B cell (primary cell): Measurements from ENCODE around the gene GPLD1. TPM values are rescaled to one million over a fixed set of nuclear protein-coding genes. Genes with fewer than 3 reads are reported as not detected.

Source experiments
- ATAC-seq: fragments of 200-7000 bp; cut with Tn5 transposase; one replicate; pipeline ENCODE4 v1.10.0; 2021; ENCODE audit warnings: low read depth, mild to moderate bottlenecking, moderate number of reproducible peaks, moderate library complexity
- CTCF ChIA-PET: fragments of 350-600 bp; sonication (Branson Sonifier 250); formaldehyde crosslinking; loops from one replicate; lab custom pipeline; 2021; ENCODE audit warnings: antibody characterized with exemption, inconsistent platforms; lab: Charles Lee
- POLR2A ChIA-PET: fragments of 350-600 bp; sonication (Branson Sonifier 250); formaldehyde crosslinking; loops from one replicate; lab custom pipeline; 2021; ENCODE audit warnings: antibody characterized with exemption; lab: Charles Lee
- DNase-seq: peaks from one replicate; pipeline ENCODE4 v3.0.0; 2013
- H2AFZ ChIP-seq: 2 replicates; pipeline ENCODE4 v1.6.1; 2012; ENCODE audit warnings: mild to moderate bottlenecking, low read depth, low read length; ENCODE audit not compliant: insufficient read depth, poor library complexity, severe bottlenecking
- H3K27ac ChIP-seq, 2 donors: 1 replicate in 1 of 2; 2 replicates in 1 of 2; pipeline ENCODE4 v1.5.1; 2012 to 2013; ENCODE audit warnings: low read length in 2 of 2, mild to moderate bottlenecking in 2 of 2, moderate library complexity in 1 of 2
- H3K27me3 ChIP-seq, 4 experiments: fragments of 200-600 bp in 1 of 4; sonication (generic) in 1 of 4; replicated peaks in 1 of 4; 1 replicate in 2 of 4; 2 replicates in 2 of 4; pipeline versions ENCODE4 v1.6.1 to v1.7.0; 2013 to 2016; ENCODE audit warnings: low read length in 3 of 4, mild to moderate bottlenecking in 2 of 4, mixed read lengths in 1 of 4, moderate library complexity in 1 of 4; ENCODE audit not compliant: insufficient read depth in 4 of 4, control insufficient read depth in 3 of 4; ENCODE audit errors: control extremely low read depth in 1 of 4
- H3K36me3 ChIP-seq, 2 experiments: replicated peaks in 1 of 2; 1 replicate in 1 of 2; 2 replicates in 1 of 2; pipeline versions ENCODE4 v1.6.1 to v1.7.1; 2013; ENCODE audit warnings: low read length in 1 of 2; ENCODE audit not compliant: insufficient read depth in 2 of 2, control insufficient read depth in 1 of 2; ENCODE audit errors: control extremely low read depth in 1 of 2, extremely low read depth in 1 of 2
- H3K4me1 ChIP-seq, 2 donors: fragments of 200-600 bp in 1 of 2; sonication (generic) in 1 of 2; 1 replicate in 1 of 2; 2 replicates in 1 of 2; pipeline versions ENCODE4 v1.5.1 to v1.6.1; 2013 to 2017; ENCODE audit warnings: low read length in 2 of 2; ENCODE audit not compliant: control insufficient read depth in 2 of 2, insufficient read depth in 2 of 2
- H3K4me2 ChIP-seq: replicated peaks from 2 replicates; pipeline ENCODE3; 2012; ENCODE audit warnings: mild to moderate bottlenecking, low read depth, low read length; ENCODE audit not compliant: poor library complexity, severe bottlenecking
- H3K4me3 ChIP-seq, 5 experiments: fragments of 200-600 bp in 1 of 5; sonication (generic) in 1 of 5; 1 replicate in 3 of 5; 2 replicates in 2 of 5; pipeline versions ENCODE4 v1.5.1 to v1.7.0; 2011 to 2016; ENCODE audit warnings: low read length in 4 of 5, mild to moderate bottlenecking in 4 of 5, low read depth in 2 of 5, control low read depth in 1 of 5, moderate library complexity in 1 of 5; ENCODE audit not compliant: insufficient read depth in 1 of 5; ENCODE audit errors: control extremely low read depth in 1 of 5, extremely low read depth in 1 of 5
- H3K79me2 ChIP-seq: fragments of 200-600 bp; sonication (generic); one replicate; pipeline ENCODE4 v1.6.0; 2016; ENCODE audit warnings: low read length; ENCODE audit not compliant: control insufficient read depth, insufficient read depth
- H3K9ac ChIP-seq: fragments of 200-600 bp; sonication (generic); 2 replicates; pipeline ENCODE4 v1.6.1; 2017; ENCODE audit warnings: mild to moderate bottlenecking, low read length, moderate library complexity
- H3K9me3 ChIP-seq, 3 donors: one replicate each; pipeline versions ENCODE4 v1.6.1 to v1.7.1; 2013; ENCODE audit warnings: low read length in 2 of 3; ENCODE audit not compliant: control insufficient read depth in 2 of 3, insufficient read depth in 1 of 3; ENCODE audit errors: control extremely low read depth in 1 of 3
- H4K20me1 ChIP-seq: 2 replicates; pipeline ENCODE4 v1.6.0; 2012; ENCODE audit warnings: mild to moderate bottlenecking, low read length; ENCODE audit not compliant: insufficient read depth, control insufficient read depth, poor library complexity, severe bottlenecking
- H3K27ac Mint-ChIP-seq: one replicate; pipeline ENCODE4 v1.8.0; 2021; ENCODE audit warnings: mixed read lengths
- H3K27me3 Mint-ChIP-seq: one replicate; pipeline ENCODE4 v1.8.0; 2021; ENCODE audit warnings: mixed read lengths
- H3K4me1 Mint-ChIP-seq: one replicate; pipeline ENCODE4 v1.8.0; 2021; ENCODE audit warnings: mixed read lengths
- H3K4me3 Mint-ChIP-seq: one replicate; pipeline ENCODE4 v1.8.0; 2021; ENCODE audit warnings: mixed read lengths
- H3K9me3 Mint-ChIP-seq: one replicate; pipeline ENCODE4 v1.8.0; 2022; ENCODE audit warnings: mixed read lengths; ENCODE audit not compliant: insufficient read depth
- EZH2 ChIP-seq: IDR thresholded peaks from 2 replicates; pipeline ENCODE4 v1.6.1; 2012; ENCODE audit warnings: borderline replicate concordance, low read depth, mild to moderate bottlenecking, moderate library complexity, low read length; ENCODE audit not compliant: insufficient read depth, poor library complexity, severe bottlenecking
- WGBS: methylation state at CpG from one replicate; pipeline ENCODE4 v1.1.5; 2013; ENCODE audit warnings: missing lambda C conversion rate; ENCODE audit not compliant: insufficient coverage; 5-methylcytosine and 5-hydroxymethylcytosine counted together
- intact Hi-C: fragments of 100-400 bp; cut with micrococcal nuclease; formaldehyde crosslinking; loops from one replicate; pipeline ENCODE4 v1.10.0; 2022
- polyA plus RNA-seq: library from polyadenylated mRNA; depleted of rRNA; stranded (reverse); fragments of >200 nt; gene quantifications from 2 replicates; pipeline ENCODE4 v1.2.3, GENCODE V29; 2012
- total RNA-seq, 2 donors: library from RNA; stranded (reverse); fragments of 120-200 nt in 1 of 2; gene quantifications; 1 replicate in 1 of 2; 2 replicates in 1 of 2; pipeline versions ENCODE4 v1.2.3 to v1.2.4, GENCODE V29; 2013 to 2022
- TF ChIP-seq, protein P1 (sequence below): fragments of 200-600 bp; IDR thresholded peaks from one replicate; pipeline ENCODE4 v1.8.0; 2022; ENCODE audit warnings: antibody characterized with exemption, mild to moderate bottlenecking

The GPLD1 gene
- total and polyA plus RNA-seq, 2 donors (not counting 1 experiment from before 2014, with no cell fraction given), result 1.9 to 7.0 TPM

DNA sequence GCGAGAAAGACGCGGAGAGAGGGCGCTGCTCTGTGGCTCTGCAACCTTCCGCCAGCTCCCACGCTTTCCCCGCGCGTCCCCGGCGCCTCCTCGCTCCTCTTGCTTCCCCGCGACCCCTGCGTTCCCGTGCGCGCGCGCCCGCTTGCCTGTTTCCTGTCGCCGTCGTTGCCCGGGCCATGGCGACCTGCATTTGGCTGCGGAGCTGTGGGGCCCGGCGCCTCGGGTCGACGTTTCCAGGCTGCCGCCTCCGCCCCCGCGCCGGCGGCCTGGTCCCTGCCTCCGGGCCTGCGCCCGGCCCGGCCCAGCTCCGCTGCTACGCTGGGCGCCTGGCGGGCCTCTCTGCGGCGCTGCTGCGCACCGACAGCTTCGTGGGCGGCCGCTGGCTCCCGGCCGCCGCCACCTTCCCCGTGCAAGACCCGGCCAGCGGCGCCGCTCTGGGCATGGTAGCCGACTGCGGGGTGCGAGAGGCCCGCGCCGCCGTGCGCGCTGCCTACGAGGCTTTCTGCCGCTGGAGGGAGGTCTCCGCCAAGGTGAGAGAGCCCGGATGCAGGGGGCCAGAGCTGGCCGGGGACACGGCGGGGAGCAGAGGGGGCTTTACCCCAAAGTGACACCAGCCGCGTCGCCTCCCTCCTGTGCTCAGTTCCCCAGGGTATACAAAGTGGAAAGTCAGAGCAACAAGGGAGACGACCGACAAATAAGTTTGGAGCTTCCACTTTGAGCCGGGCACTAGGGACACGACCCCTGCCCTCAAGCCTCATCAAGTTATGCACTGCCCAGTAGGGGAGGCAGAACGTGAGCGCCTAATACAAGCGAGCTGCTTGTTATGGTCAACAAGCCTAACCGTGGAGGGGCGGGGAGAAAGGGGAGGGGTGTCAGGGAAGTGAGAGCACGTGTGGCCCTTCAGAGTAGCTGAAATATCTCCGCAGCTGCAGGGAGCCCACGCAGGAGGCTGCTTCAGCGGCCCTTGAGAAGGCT is 5.7 kb upstream of the GPLD1 start, which contains the start of gene ALDH5A1:
ALDH5A1 (plus strand) TSS at position 149 of the 975 bp plus-strand sequence; CDS start at position 177, 28 bp downstream.
- ATAC-seq (peak; percentile 67), DNase-seq (peak; percentile 85)
- peak within 1 kb of the TSS; percentile 41 to 82 (median 57) for H3K4me3 ChIP-seq
- peaks cover 0 to 5% (median 0%) of the 10 kb centered on the region in 3 donors for H3K9me3 ChIP-seq
- no peaks in the 10 kb centered on the region for H3K27me3 ChIP-seq
- intact Hi-C loops, result loop anchor here (1.0 to 5.0 kb wide), 6 partner anchors 26 to 280 kb away; partner anchors contain the start of genes KIAA0319 and TDP2
- peak within 1 kb of the TSS; percentile 74 for H3K9ac ChIP-seq
- H3K27ac ChIP-seq, result peak within 1 kb of the TSS; percentile 61 to 69
- ChIA-PET POLR2A (interaction anchor here (1.0 to 2.4 kb wide), 3 partner anchors 23 to 171 kb away, joined by 3 to 34 read pairs (median 7); no protein-coding TSS in a partner anchor), CTCF (interaction anchor here (0.6 to 5.7 kb wide), 27 partner anchors 12 to 532 kb away, joined by 3 to 82 read pairs (median 5); partner anchors contain the start of genes ACOT13, KIAA0319 and TDP2)
- no peaks in the 10 kb centered on the region for H4K20me1 ChIP-seq
- under 1% methylated on average over 91 of the region's 93 CpGs for WGBS
- peaks cover 0 to 5% of the 10 kb centered on the region in 2 experiments for H3K36me3 ChIP-seq
- no peaks in the 10 kb centered on the region for H3K9me3 Mint-ChIP-seq
- TF ChIP-seq, protein P1, sequence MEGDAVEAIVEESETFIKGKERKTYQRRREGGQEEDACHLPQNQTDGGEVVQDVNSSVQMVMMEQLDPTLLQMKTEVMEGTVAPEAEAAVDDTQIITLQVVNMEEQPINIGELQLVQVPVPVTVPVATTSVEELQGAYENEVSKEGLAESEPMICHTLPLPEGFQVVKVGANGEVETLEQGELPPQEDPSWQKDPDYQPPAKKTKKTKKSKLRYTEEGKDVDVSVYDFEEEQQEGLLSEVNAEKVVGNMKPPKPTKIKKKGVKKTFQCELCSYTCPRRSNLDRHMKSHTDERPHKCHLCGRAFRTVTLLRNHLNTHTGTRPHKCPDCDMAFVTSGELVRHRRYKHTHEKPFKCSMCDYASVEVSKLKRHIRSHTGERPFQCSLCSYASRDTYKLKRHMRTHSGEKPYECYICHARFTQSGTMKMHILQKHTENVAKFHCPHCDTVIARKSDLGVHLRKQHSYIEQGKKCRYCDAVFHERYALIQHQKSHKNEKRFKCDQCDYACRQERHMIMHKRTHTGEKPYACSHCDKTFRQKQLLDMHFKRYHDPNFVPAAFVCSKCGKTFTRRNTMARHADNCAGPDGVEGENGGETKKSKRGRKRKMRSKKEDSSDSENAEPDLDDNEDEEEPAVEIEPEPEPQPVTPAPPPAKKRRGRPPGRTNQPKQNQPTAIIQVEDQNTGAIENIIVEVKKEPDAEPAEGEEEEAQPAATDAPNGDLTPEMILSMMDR, result peak; percentile 46
- no peak for TF ChIP-seq EZH2
- H3K4me1 Mint-ChIP-seq, result peaks cover 30% of the 10 kb centered on the region
- H3K27me3 Mint-ChIP-seq, result no peaks in the 10 kb centered on the region
- peaks cover 17 to 18% of the 10 kb centered on the region in 2 donors for H3K4me1 ChIP-seq
- H3K27ac Mint-ChIP-seq, result peak within 1 kb of the TSS; percentile 94
- peak within 1 kb of the TSS; percentile 93 for H2AFZ ChIP-seq
- peak within 1 kb of the TSS; percentile 90 for H3K4me3 Mint-ChIP-seq
- H3K4me2 ChIP-seq, result peak within 1 kb of the TSS; percentile 93
- peaks cover under 1% of the 10 kb centered on the region for H3K79me2 ChIP-seq
